ENCODE results near the gene CNNM4. TPM values are rescaled to one million over a fixed set of nuclear protein-coding genes. Genes with fewer than 3 reads are reported as not detected.
A peak's percentile ranks its signal among the peaks of the same experiment; 100 is the strongest.

Gene CNNM4
- 15.5 and 24.4 TPM in 2 replicates for total RNA-seq (ENCODE audit: low replicate concordance)

DNA sequence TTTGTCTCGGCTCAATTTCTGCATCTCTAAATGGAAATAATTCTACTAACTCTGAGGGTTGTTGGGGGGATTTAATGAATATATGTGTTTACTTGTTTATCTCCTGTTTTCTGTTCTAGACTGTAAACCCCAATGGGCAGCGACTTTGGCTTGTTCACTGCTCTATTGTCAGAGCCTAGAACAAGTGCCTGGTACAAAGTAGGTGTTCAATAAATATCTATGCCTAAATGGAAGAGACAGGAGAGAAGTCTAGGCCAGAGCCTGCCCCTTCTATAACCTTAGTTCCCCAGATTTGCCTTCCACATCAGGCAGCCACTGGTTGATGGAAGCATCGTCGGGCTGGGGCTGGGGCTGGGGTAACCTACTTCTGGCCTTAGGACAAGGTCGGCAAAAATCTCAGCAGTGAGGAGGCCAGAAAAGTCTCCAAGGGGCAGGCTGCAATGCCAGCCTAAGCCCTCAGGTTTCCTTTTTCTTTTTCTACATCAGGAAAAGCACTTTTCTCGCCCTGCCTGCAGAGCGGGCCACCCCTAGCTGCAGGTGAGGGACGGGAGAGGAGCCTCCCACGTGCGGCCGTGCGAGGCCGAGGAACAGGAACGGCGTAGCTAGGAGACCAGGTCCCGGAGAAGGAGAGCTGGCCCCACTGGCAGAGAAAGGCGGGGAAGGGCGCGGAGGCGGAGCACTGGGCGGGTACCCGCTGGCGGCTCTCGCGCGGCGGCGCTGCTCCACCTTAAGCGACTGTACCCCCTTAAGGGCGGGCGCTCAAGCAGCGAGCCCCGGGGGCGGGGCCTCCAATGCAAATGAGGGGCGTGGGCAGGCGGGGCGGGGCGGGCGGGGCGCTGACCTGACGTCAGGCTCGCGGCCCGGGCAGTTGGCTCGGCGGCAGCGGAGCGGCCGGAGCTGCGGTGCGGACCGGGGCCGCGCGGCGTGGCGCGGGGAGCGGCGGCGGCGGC is at the start of gene CNNM4:
CNNM4 (plus strand) TSS at position 867 of the 950 bp plus-strand sequence. CDS start 98 bp downstream, outside the sequence.
- H2AFZ ChIP-seq (replicated peaks), result peak within 1 kb of the TSS; percentile 81
- H3K4me3 ChIP-seq, result peak within 1 kb of the TSS; percentile 69
- DNase-seq (ENCODE audit: low spot score), result peak; percentile 97
- no peaks in the 10 kb centered on the region for H3K27me3 ChIP-seq
- peaks cover 6% of the 10 kb centered on the region for H3K27me3 Mint-ChIP-seq (ENCODE audit: insufficient read depth, low read depth)
- no peak within 1 kb of the TSS for H3K9ac ChIP-seq
- peaks cover 50% of the 10 kb centered on the region for H3F3A ChIP-seq (ENCODE audit: low read depth)
- TF ChIP-seq, protein P1, sequence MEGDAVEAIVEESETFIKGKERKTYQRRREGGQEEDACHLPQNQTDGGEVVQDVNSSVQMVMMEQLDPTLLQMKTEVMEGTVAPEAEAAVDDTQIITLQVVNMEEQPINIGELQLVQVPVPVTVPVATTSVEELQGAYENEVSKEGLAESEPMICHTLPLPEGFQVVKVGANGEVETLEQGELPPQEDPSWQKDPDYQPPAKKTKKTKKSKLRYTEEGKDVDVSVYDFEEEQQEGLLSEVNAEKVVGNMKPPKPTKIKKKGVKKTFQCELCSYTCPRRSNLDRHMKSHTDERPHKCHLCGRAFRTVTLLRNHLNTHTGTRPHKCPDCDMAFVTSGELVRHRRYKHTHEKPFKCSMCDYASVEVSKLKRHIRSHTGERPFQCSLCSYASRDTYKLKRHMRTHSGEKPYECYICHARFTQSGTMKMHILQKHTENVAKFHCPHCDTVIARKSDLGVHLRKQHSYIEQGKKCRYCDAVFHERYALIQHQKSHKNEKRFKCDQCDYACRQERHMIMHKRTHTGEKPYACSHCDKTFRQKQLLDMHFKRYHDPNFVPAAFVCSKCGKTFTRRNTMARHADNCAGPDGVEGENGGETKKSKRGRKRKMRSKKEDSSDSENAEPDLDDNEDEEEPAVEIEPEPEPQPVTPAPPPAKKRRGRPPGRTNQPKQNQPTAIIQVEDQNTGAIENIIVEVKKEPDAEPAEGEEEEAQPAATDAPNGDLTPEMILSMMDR (IDR thresholded peaks at IDR 0.05), result no peak
- no peak for TF ChIP-seq EZH2 (IDR thresholded peaks at IDR 0.05)
- TF ChIP-seq EZH2phosphoT487 (IDR thresholded peaks at IDR 0.05), result no peak
- H3K27ac ChIP-seq, result no peak within 1 kb of the TSS
- H3K36me3 Mint-ChIP-seq, result no peaks in the 10 kb centered on the region
- no peaks in the 10 kb centered on the region for H3K36me3 ChIP-seq
- peak within 1 kb of the TSS; percentile 85 for H3K4me3 Mint-ChIP-seq
- H3K4me1 ChIP-seq, result peaks cover 37% of the 10 kb centered on the region
- no peaks in the 10 kb centered on the region for H3K9me3 Mint-ChIP-seq
- H4K20me1 ChIP-seq (ENCODE audit: low read depth), result peaks cover 14% of the 10 kb centered on the region
- peaks cover 36% of the 10 kb centered on the region for H3K79me2 ChIP-seq (ENCODE audit: low read depth)
- peak within 1 kb of the TSS; percentile 37 for H3K27ac Mint-ChIP-seq
- peak within 1 kb of the TSS; percentile 83 for H3K4me2 ChIP-seq
- H3K4me1 Mint-ChIP-seq, result peaks cover 48% of the 10 kb centered on the region
- no peaks in the 10 kb centered on the region for H3K9me3 ChIP-seq (ENCODE audit: low read depth)

DNA sequence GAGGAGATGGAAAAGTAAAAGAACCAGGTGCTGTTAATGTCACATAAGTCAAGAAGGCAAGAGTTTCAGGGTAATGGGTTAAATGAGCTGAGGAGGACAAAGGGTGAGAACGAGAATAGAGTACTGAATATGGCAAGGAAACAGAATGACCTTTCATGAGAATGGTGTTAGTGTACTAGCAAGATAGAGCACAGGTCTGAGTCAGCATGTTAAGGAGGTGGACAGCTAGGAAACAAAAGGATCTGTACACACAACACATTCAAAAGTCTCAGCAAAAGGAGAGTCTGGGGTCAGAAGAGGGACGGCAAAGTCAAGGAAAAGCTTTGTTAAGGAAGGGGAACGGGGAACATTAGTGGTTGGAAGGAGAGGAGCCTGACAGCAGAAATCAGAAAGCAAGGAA is 49.7 kb upstream of the CNNM4 start:
- Histone ChIP-seq H3F3A (ENCODE audit: low read depth) (no peaks in the 10 kb centered on the region), H2AFZ (replicated peaks) (no peak overlapping the region), H3K4me1 (no peaks in the 10 kb centered on the region), H3K4me2 (no peak overlapping the region), H3K9ac (no peak overlapping the region), H4K20me1 (ENCODE audit: low read depth) (no peaks in the 10 kb centered on the region), H3K36me3 (peaks cover 21% of the 10 kb centered on the region), H3K27me3 (no peaks in the 10 kb centered on the region), H3K4me3 (no peak overlapping the region), H3K79me2 (ENCODE audit: low read depth) (no peaks in the 10 kb centered on the region), H3K9me3 (ENCODE audit: low read depth) (no peaks in the 10 kb centered on the region), H3K27ac (no peak overlapping the region)
- peaks cover 11% of the 10 kb centered on the region for H3K4me1 Mint-ChIP-seq
- no peaks in the 10 kb centered on the region for H3K27me3 Mint-ChIP-seq (ENCODE audit: insufficient read depth, low read depth)
- H3K27ac Mint-ChIP-seq, result no peak overlapping the region
- no peak for DNase-seq (ENCODE audit: low spot score)
- TF ChIP-seq, protein P1 (IDR thresholded peaks at IDR 0.05), result no peak
- TF ChIP-seq EZH2phosphoT487 (IDR thresholded peaks at IDR 0.05), result no peak
- no peak for TF ChIP-seq EZH2 (IDR thresholded peaks at IDR 0.05)
- H3K36me3 Mint-ChIP-seq, result peaks cover 71% of the 10 kb centered on the region
- H3K4me3 Mint-ChIP-seq, result no peak overlapping the region
- peaks cover 11% of the 10 kb centered on the region for H3K9me3 Mint-ChIP-seq

DNA sequence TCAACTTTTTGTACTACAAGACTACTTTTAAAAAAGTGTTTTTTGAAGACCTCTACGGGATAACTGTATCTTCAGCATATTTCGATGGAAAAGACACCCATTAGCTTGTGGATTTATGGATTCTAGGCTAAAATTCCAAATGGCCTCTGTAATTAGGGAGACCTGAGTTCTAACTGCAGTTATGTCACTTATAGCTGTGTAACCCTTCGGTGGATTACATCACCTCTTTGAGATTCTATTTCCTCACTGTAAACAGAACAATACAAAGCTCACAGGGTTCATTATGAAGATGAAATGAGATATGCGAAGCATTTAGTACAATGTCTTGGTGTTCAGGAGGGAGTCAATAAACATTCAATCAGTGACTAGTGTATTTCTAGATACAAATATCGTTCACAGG is 45.0 kb upstream of the CNNM4 start:
- H3K36me3 Mint-ChIP-seq, result peaks cover 46% of the 10 kb centered on the region
- TF ChIP-seq EZH2phosphoT487 (IDR thresholded peaks at IDR 0.05) (no peak), EZH2 (IDR thresholded peaks at IDR 0.05) (no peak)
- TF ChIP-seq, protein P1 (IDR thresholded peaks at IDR 0.05), result no peak
- DNase-seq (ENCODE audit: low spot score), result no peak

More for the DNA sequence above, 45.0 kb upstream of the CNNM4 start:
- Histone ChIP-seq H3K4me2 (no peak overlapping the region), H3K27me3 (no peaks in the 10 kb centered on the region), H3K9me3 (ENCODE audit: low read depth) (no peaks in the 10 kb centered on the region), H3K79me2 (ENCODE audit: low read depth) (no peaks in the 10 kb centered on the region), H3K27ac (no peak overlapping the region), H4K20me1 (ENCODE audit: low read depth) (no peaks in the 10 kb centered on the region), H3K36me3 (peaks cover 6% of the 10 kb centered on the region), H3K9ac (peak overlapping the region; percentile 9), H3F3A (ENCODE audit: low read depth) (no peaks in the 10 kb centered on the region), H3K4me3 (no peak overlapping the region), H3K4me1 (no peaks in the 10 kb centered on the region), H2AFZ (replicated peaks) (no peak overlapping the region)
- Mint-ChIP-seq H3K4me3 (no peak overlapping the region), H3K27ac (no peak overlapping the region), H3K4me1 (peaks cover 5% of the 10 kb centered on the region), H3K27me3 (ENCODE audit: insufficient read depth, low read depth) (no peaks in the 10 kb centered on the region), H3K9me3 (no peaks in the 10 kb centered on the region)
